HG03342 (cell line): ENCODE results near the gene PPTC7.
"Not testable (repeated sequence)": the region's sequence is repeated elsewhere in the genome, so short reads cannot be mapped to it uniquely, and the experiment has no call there.

Experiments used
- ATAC-seq: cut with Tn5 transposase; IDR thresholded peaks from one replicate; pipeline ENCODE4 v1.9.1; 2021; ENCODE audit warnings: mild to moderate bottlenecking, moderate library complexity; ENCODE audit not compliant: unreplicated experiment

The PPTC7 gene

GRCh38 chr12:110537605-110538409 lies 45.3 kb downstream of the PPTC7 start:
- ATAC-seq: no peak

DNA sequence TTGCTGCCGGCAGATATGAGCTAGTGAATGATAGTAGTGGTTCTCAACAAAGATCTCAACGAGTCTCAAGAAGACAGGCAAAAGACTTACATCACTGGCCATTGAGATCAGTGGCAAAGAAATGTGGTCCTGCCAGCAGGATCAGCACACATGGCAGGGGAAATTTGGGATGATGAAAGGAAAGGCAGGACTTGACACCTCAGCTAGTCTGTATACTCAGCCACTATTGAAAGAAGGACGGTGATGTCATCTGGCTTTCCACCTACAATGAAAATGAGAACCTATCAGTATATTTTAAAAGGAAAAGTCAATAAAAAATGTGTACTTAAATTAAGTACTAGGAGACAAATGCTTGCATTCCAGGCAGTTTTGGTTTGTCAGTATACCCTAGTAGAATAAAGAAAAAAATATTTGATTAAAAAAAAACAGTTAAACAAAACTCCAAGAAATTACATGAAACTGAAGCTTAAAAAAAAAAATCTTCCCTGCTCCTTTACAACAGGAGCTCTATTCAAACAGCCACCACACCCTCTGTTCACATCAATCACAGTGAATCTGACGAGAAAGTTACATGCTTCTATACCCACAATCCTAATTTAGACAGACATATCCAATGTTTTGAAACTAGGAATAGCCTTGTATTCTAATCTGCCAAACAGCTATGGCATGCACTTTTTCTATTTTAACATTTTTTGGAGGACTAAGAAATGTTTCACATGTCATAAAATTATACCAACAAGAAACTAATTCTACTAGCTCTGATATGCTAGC lies 46.1 kb downstream of the PPTC7 start:
- no peak for ATAC-seq

DNA sequence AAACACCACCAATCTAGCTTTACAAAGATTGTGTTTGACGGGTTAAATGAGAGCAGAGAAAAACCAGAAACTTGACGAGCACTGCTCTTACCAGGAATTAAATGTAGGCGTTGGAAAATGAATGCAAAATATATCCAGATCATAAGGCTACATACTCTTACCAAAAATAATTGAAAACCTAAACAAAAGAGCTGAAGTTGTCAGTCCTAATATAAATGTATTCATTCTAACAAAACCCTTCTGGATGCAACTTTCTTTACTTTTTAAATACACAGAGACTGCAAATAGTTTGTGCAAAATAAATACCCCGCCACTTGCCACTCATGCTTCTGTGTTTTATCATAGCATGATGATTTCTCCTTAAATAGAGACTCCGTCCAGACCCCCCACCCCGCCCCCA lies 48.3 kb downstream of the PPTC7 start:
- no peak for ATAC-seq

- no peak for ATAC-seq
These were observed 49.5 kb downstream of the PPTC7 start for GRCh38 chr12:110533607-110534006.

DNA sequence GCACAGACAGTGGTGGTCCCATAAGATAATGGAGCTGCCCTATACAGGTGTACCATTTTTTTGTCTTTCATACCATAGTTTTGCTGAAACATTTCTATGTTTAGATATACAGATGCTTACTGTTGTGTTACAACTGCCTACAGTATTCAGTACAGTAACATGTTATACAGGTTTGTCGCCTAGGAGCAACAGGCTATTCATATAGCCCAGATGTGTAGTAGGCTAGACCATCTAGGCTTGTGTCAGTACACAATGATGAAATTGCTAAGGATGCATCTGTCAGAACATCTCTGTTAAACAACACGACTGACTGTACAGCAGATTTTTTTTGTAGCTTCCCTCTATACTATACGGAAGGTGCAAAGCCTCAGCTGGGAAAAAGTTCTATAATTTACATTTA lies 50.5 kb downstream of the PPTC7 start:
- ATAC-seq: no peak

DNA sequence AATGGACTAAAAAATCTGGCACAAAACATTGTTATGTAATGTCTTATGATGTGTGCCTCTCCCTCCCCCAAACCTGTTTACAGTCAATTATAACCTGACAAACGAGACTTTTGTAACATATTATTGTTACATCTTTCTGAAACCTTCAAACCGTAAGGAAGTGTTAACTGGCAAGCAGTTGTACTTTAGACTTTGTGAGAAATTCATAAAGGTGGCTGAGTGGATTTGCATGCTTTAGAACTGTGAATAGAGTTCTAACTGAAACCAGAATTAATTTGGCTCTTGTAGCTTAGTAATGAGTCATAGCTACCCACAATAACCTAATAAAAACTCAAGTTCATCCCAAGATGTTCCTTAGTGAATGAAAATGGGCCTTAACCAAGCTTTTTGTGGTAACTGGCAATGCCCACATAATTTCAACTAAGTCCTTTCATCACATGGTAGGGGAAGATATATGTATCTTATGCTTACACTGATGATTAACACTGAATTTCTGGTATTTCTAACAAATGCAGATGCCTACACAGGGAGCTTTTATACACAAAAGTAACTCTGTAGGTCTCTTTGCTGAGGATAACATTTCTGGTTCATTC lies 51.3 kb downstream of the PPTC7 start:
- peak; percentile 86 for ATAC-seq

DNA sequence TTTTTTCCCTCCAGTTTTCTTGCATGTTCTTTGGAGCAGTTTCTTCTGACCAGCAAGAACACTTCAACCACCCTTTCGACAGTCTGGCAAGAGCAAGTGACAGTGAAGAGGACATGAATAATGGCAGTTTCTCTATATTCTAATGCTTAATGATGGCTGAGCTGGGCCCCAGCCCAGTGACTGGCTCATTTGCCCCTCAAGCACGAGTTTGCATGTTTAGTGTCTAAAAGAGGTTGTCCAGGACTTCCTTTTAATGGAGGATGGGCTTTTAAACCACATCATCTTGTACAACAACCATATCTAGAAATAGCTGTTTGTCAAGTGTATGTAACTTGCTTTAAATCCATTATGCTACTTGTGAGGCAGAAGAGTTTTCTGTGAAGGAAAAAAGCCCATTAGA lies 52.6 kb downstream of the PPTC7 start:
- no peak for ATAC-seq

- no peak for ATAC-seq
These were observed 54.8 kb downstream of the PPTC7 start for GRCh38 chr12:110528277-110528839.

GRCh38 chr12:110520876-110521712 lies 62.0 kb downstream of the PPTC7 start:
- ATAC-seq: not testable (repeated sequence)

- ATAC-seq: not testable (repeated sequence)
These were observed 65.1 kb downstream of the PPTC7 start for GRCh38 chr12:110518014-110518413.

DNA sequence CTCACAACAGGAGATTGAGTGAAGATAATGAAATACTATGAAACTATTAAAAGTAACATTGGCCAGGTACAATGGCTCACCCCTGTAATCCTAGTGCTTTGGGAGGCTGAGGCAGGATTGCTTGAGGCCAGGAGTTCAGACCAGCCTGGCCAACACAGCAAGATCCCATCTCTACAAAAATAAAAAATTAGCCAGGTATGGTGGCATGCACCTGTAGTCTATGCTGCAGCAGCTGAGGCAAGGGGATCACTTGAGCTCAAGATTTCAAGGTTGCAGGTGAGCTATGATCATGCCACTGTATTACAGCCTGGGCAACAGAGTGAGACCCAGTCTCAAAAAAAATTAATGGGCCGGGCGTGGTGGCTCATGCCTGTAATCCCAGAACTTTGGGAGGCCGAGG lies 66.1 kb downstream of the PPTC7 start:
- no peak for ATAC-seq

DNA sequence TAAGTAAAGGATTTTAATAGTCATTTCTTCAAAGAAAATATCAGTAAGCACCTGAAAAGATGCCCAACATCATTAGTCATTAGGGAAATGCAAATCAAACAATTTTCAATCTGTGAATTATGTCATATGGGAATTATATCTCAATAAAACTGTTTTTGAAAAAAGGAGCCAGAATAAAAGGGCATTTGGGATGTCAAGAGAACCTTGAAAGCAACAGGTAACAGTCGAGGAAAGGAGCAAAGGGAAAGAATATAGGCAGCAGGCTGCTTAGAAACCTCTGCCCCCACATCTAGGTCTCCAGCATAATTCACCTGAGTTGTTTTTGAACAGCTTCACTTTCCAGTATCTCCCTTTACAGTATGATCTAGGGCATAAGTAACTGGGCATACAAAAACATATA lies 68.8 kb downstream of the PPTC7 start:
- no peak for ATAC-seq

DNA sequence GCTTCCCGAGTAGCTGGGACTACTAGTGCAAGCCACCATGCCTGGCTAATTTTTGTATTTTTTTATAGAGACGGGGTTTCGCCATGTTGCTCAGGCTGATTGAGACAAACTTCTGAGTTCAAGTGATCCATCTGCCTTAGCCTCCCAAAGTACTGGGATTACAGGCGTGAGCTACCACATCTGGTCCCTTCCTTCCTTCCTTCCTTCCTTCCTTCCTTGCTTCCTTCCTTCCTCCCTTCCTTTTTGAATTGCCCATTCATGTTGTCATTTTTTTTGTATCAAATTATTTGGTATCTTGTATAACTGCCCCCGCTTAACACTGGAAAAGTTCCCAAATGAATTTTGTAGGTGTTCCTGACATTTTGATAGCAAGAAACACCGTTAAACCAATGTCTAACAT lies 69.3 kb downstream of the PPTC7 start:
- ATAC-seq: no peak

DNA sequence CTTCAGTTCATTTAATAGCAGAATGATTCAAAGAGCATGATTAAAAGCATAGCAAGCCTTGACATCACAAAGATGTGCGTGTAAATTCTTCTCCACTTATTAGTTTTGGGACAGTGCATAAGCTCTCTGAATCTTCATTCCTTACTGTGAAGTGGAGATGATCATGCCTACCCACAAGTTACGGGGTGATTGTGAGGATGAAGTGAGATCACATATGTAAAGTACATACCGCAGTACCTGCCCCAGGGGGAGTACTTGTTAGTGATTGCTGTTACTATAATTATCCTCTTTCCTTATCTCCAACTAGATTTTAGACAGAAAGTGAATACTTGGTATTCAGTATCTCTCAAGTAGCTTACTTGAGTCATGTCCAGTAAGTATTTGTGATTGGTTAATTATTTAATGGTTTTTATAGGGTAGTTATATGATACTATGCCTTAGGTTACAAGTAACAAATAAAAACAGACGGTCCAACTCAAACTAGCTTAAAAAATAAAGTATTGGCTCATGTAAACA lies 75.0 kb downstream of the PPTC7 start:
- no peak for ATAC-seq

- ATAC-seq: no peak
These were observed 77.8 kb downstream of the PPTC7 start for GRCh38 chr12:110505332-110505731.

DNA sequence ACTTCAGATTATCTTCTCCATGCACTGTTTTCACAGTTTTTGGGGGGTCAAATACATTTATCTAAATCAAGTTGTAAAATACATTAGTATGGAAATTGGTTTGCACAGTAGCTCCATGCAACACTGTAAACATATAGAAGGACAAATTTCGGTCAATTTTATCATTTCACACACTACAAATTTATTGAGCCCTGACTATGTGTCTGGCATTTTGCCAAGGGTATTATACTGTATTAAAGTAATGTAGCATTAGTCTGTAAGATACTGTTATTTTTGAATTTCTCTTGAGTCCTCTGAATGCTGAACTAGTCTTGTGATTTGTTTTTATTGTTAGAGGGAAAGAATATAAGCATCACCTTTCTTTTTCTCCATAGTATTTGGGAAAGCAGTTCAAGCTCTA lies 79.7 kb downstream of the PPTC7 start:
- ATAC-seq: no peak

DNA sequence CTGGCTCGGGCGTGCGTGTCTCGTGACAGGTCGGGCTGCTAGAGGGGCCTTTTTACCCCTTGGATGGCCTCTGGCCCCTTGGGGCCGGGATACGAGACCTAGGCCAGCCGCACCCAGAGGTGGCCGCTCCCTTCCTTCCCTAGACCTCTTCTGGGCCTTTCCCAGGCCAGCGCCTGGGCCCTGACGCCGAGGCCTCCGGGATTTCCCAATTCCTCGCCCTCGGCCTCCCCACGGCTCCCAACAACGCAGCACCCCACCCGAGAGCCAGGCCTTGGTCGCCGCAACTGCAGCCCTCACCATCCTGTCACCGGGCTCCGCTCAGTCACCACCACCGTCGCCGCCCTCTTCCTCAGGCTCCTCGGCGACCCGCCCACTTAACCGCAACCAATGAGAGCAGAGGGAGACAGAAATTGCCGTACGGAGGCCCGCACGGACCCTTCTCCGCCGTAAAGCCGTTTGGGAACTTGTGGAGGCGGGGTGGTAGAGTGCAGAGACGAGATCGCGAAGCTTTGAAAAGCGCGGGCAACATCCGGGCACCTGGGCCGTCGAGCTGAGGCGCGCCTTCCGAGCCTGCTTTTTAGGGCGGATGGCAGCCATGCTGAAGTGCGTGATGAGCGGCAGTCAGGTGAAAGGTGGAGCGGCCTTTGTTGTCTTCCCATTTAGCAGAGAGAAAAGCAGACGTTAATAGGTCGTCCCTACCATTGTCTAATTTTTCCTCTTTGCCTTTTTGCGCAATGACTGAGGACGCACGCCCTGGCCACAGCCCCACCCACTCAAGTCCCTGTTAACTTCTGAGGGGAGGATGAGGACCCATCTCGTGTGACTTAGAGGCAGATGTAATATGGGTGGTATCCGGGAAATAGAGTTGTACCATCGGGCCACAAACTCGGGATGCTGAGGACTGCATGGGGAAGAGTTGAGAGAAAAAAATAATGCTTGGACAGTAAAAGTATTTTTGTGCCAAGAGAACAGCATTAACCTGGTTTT lies 81.1 kb downstream of the PPTC7 start, which contains the start of the genes RAD9B and VPS29:
Gene RAD9B (plus strand): TSS at position 580 of the 987 bp plus-strand sequence. CDS start 7 bp downstream, at position 587.
Gene VPS29 (minus strand): TSS at position 360 of the 987 bp plus-strand sequence. CDS start 60 bp downstream, at position 300.
- peak; percentile 91 for ATAC-seq

DNA sequence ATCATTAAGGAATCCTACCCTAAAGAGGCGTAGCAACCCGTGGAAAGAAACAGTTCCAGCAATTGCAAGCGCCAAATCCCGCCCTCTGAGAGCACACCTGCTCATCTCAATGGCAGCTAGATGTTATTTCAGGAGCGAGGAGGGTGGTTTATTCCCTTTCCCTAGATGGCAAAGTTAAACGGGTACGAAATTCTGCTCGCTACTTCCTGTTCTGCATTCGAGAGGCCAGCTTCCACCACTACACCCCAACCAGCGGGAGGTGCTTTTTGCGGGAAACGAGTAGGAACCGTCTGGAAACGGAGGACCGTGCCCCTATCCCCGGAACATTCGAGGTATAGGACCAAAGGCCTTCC lies 81.7 kb downstream of the PPTC7 start:
- peak; percentile 15 for ATAC-seq
